ENCODE data around the gene EIF1AD.
"Not testable (repeated sequence)": the region's sequence is repeated elsewhere in the genome, so short reads cannot be mapped to it uniquely, and the experiment has no call there.

The EIF1AD gene, protein sequence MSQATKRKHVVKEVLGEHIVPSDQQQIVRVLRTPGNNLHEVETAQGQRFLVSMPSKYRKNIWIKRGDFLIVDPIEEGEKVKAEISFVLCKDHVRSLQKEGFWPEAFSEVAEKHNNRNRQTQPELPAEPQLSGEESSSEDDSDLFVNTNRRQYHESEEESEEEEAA
- 48.1 to 58.8 (median 56.3) reads per million in 4 donors for total RNA-seq

- peak; percentile 82 to 98 (median 87) for DNase-seq
These were observed at the start of gene EIF1AD, which contains the start of gene BANF1 for GRCh38 chr11:66001942-66002647. Gene EIF1AD (minus strand): TSS chr11:66002157. CDS start chr11:66000389, 1,768 bp downstream. Gene BANF1 (plus strand): TSS chr11:66002503. CDS start chr11:66003251, 748 bp downstream.

- DNase-seq, result no peak
These were observed 49.4 kb upstream of the EIF1AD start for GRCh38 chr11:66051371-66051765.

DNA sequence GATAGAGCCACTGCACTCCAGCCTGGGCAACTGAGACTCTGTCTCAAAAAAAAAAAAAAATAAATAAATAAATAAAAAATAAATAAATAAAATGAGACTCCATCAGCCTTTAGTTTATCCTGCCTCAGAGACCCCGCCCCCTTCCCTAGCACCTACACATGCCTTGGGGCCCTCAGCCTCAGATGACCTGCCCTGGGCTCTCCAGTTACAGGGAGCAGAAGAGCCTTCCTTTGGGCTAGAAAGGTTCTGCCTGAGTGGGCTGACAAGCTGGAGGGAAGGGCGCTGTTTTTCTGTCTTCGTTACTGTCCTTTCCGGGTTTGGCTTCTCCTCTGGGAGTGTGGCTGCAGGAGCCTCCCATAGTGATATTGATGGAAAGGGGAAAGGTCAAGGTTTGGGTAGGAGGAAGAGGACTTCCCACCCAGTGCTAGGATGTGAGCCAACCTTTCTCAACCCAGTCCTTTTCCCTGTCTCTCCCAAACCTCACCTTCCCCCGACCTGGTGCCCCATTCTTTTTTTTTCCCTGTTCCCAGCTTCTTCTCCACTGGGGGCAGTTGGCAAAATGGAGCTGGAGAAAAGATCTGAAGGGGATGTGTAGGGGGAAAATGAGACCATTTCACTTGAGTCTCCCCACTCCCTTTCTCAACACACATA, 48.7 kb upstream of the EIF1AD start:
- no peak for DNase-seq

- DNase-seq, result no peak
These were observed 46.8 kb upstream of the EIF1AD start, which contains the start of gene GAL3ST3 for GRCh38 chr11:66048547-66049323. Gene GAL3ST3 (minus strand): TSS chr11:66049161. CDS start chr11:66045415, 3,746 bp downstream.

DNA sequence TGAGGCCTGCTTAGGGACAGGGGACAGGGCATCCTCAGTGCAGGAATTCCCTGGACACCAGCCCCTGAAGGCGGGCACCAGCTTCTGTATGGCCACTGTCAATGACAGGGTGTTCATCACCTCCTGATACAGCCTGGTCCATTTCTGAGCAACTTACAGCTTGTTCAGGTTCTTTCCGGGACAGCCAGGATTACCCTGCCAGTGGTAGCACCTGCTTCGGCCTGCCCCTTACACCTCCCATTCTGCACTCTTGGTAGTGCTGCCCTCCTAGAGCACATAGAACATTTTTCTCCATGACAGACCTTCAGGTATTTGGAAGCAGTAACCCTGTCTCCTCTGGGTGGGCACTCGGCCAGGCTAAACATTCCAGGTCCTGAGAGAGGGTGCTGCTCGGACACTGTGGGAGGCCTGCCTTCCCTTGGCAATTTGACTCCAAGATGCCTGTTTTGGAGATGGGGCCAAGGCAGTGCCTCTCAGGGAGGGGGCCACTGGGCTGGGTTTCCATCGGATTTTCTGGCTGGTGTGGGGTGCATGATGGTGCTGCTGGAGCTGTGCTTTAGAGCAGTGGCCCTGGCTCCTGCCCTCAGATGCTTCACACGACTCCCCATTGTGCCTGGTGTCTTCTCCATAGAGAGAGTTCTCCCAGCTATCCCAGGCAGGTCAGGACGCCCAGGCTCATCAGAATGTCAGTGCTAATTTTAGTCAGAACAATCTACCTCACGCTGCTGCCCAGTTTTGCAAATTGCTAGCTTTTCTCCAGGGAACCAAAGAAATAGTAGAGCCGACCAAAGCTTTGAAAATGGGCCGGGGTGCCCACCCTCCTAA, 45.8 kb upstream of the EIF1AD start:
- DNase-seq, result no peak

DNA sequence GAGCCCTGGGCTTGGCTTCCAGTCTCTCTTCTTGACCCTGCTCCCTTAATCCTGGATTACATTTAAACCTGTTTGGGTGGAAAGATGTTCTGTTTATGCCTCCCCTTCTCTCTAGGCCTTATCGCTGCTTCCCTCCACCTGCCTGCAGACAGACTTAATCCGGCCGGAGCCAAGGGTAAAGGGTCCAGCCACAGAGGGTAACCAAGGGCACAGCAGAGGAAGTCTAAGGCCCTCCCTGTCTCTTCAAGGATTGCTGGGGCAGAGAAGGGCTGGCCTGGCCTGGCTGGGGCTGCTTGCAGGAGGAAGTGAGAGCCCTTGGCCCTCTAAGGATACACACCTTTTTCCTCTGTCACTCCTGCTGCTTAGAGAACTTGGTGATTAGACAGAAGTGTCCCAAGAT, 44.9 kb upstream of the EIF1AD start:
- DNase-seq, result no peak

DNA sequence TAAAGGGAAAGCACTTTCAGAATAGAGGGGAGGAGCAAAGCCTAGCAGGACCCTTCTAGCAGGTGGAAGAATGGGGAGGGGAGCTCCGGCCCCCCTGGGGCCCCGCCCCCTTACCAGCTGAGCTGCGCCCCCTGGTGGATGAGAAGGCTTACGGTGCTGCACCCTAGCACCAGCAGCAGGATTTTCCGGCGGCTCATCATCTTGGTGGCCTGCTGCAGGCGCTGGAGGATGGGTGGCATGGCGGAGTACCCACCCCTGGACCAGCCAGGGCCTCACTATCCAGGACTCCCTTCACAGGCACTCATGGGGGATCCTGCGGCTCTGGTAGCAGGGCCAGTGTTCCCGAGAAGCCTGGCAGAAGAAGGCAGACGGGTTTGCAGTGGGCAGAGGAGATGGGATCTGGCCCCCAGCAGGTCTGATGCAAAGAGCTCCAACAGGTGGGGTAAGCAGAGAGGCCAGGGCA, 43.3 kb upstream of the EIF1AD start:
- DNase-seq, result peak; percentile 67 to 83 (median 79)

GRCh38 chr11:66044757-66045156, 42.8 kb upstream of the EIF1AD start:
- no peak for DNase-seq

- no peak for DNase-seq
These were observed 41.3 kb upstream of the EIF1AD start for GRCh38 chr11:66042996-66043906.

- DNase-seq, result no peak
These were observed 40.5 kb upstream of the EIF1AD start for GRCh38 chr11:66042227-66042995.

DNA sequence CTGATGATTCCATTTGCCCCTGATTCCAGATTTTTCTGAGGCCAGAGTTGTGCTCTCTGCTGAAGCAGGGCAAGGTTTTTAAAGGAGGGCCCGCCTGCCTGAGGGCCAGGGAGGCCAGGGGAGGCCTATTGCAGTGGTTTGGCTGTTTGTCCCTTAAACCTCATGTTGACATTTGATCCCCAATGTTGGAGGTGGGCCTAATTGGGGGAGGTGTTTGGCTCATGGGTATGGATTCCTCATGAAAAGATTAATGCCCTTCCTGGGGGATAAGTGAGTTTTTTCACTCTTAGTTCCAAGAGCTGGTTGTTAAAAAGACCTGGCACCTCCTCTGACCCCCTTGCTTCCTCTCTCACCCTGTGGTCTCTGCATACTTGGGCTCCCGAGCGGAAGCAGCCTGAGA, 37.8 kb upstream of the EIF1AD start:
- no peak for DNase-seq

GRCh38 chr11:66037327-66037726, 35.4 kb upstream of the EIF1AD start:
- no peak for DNase-seq

GRCh38 chr11:66036334-66036710, 34.4 kb upstream of the EIF1AD start:
- DNase-seq, result no peak

DNA sequence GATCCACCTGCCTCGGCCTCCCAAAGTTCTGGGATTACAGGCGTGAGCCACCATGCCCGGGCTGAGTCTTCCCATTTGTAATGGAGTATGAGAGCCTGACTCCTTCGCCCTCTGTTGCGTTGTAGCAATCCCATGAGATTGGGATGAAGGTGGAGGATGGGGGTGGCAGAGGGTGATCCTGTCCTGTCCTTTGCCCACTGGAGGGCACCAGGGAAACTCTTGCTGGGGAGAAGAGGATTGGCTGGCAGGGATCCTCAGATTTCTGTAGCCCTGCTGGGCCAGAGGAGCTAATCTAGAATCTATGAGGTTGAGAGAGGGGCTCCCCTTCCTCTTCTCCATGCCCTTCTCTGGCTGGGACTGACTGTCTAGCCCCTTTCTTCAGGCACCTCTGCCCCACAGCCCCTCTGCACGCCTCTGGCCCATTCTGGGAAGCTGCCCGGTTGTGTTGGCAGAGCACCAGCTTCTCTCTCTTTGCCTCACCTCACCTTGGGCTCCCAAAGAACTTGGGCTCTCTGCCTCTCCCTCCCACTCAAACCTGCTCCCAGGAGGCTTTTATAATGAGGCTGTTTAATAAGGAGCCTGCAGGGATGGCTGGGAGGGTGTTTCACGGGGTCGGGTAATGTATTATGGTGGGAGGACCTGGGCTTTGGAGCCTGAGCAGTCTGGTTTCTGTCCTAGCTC, 33.8 kb upstream of the EIF1AD start:
- DNase-seq, result no peak

- DNase-seq, result no peak
These were observed 31.2 kb upstream of the EIF1AD start for GRCh38 chr11:66032957-66033735.

DNA sequence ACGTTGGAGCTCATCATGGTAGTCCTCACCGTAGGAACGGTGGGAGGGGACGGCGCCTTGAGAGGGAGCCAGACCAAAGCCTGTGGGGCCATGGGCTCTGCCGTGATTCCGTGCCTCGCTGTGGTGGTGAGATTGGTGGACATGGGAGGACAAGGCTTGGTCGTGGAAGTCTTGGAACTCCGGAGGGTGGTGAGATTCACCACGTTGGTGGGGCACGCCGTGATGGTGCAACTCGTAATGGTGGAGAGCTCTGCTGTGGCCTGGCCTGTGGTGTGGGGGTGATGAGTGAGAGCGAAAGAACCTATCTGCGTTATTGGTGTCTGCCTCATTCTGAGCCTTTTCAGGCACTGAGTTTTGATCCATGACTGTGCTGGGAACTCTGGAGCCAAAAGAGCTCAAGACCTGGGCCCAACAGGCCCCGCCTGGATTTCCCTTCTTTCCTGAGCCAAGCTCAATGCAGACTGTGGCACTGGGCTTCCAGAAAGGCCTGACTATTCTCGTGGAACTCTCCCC, 24.1 kb upstream of the EIF1AD start, which contains the start of gene CATSPER1:
TSS of gene CATSPER1 (minus strand) at position 463 of the 513 bp plus-strand sequence. CDS start at position 363, 100 bp downstream.
- DNase-seq, result no peak

GRCh38 chr11:66023186-66023440, 21.2 kb upstream of the EIF1AD start:
- DNase-seq, result not testable (repeated sequence)

DNA sequence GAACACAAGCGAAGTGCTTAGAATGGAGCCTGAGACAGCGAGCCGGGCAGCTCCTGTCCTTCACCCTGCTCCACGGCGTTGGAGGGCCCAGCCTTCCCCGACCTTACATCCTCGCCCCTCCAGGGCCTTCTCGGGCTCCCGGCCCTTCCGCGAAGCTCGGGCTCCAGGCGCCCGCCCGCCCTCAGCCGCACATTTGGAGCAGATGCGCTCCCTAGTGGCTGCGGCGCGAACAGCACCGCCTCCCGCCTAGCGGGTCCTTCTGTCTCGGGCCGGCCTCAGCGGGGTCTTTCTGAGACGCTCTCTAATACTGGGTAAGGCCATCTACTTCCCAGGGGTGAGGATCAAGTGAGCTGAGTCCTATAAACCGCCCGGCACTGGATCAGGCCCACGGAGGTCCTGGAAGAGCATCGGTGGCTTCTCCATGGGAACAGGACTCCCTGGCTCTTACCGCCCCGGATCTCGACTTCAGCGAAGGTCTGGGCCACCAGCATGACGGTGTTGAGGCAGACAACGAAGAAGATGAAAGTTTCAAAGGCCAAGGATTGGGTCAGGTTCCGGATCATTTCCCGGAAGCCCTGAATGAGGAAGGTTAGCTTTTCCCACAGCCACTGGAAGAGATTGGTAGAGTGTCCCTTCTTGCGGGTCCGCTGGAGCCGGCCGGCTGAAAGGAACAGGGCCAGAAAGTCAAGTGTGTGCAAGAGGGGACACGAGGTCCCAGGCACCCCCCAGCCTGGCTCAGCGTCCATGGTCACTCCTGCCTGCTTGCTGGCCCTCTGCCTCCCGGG, 20.6 kb upstream of the EIF1AD start:
- peak; percentile 49 to 69 (median 63) for DNase-seq

Data from T-helper 1 cell (primary cell).